ENCODE data around the gene GIMAP7. TPM values are rescaled to one million over a fixed set of nuclear protein-coding genes. Genes with fewer than 3 reads are reported as not detected.

Gene GIMAP7
- 16.0 TPM for total RNA-seq

DNA sequence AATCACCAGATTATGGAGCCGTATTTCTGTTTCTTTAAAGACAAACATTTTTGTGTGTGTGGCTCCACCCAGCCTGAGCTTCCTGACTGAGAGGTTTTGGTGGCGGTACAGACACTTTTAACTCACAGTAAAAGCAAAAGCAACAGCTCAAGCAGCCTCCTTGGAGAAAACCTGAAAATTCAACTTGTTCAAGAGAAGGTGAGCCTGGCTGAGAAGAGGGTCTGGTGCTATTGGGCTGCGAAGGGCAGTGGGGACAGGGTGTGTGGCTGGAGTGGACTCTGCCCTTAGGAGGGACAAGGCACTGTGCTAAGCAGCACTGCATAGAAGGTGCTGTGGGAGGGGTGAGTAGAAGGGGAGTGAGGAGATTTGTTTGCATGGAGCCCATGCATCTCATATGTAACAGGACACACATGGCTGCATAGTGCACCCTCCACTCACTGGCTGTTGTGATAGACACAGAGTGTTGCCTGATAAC lies at the start of gene GIMAP7:
TSS of gene GIMAP7 (plus strand) at position 125 of the 475 bp plus-strand sequence. CDS start 5,103 bp downstream, outside the sequence.
- Histone ChIP-seq H3K4me3 (peak within 1 kb of the TSS; percentile 30 to 46), H3K4me1 (no peaks in the 10 kb centered on the region), H3K27ac (peak within 1 kb of the TSS; percentile 66), H3K36me3 (no peaks in the 10 kb centered on the region), H3K27me3 (no peaks in the 10 kb centered on the region), H3K9me3 (no peaks in the 10 kb centered on the region)
- no peak for DNase-seq (ENCODE audit: extremely low spot score in 2 of 2)
- intact Hi-C loops (cut with DNase I), result no loop called here
- no peak for TF ChIP-seq POLR2AphosphoS5 (IDR thresholded peaks at IDR 0.05; ENCODE audit: insufficient read depth in 1 of 2, low read depth in 1 of 2)
- TF ChIP-seq POLR2A (IDR thresholded peaks at IDR 0.05), result no peak
- TF ChIP-seq, protein P1, sequence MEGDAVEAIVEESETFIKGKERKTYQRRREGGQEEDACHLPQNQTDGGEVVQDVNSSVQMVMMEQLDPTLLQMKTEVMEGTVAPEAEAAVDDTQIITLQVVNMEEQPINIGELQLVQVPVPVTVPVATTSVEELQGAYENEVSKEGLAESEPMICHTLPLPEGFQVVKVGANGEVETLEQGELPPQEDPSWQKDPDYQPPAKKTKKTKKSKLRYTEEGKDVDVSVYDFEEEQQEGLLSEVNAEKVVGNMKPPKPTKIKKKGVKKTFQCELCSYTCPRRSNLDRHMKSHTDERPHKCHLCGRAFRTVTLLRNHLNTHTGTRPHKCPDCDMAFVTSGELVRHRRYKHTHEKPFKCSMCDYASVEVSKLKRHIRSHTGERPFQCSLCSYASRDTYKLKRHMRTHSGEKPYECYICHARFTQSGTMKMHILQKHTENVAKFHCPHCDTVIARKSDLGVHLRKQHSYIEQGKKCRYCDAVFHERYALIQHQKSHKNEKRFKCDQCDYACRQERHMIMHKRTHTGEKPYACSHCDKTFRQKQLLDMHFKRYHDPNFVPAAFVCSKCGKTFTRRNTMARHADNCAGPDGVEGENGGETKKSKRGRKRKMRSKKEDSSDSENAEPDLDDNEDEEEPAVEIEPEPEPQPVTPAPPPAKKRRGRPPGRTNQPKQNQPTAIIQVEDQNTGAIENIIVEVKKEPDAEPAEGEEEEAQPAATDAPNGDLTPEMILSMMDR (IDR thresholded peaks at IDR 0.05), result no peak

DNA sequence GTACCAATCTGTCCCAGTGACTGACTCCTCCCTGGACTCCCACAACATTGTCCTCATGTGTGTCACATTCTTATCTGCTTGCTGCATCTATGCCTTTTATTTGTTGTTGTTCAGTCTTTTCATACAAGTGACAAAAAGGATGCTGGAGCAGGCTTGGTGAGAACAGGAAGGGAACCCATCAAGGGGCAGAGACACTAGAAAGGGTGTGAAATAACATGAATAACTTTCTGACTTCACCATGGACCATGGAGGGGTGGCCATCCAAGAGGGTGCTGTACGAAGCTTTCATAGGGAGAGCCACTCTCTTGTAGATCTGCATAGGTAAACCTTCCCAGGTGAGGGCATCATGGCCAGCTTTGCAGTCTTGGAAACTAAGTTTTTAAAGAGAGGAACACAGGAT lies 49.7 kb upstream of the GIMAP7 start:
- no peaks in the 10 kb centered on the region for H3K36me3 ChIP-seq
- intact Hi-C loops (cut with DNase I), result loop anchor here (1.0 kb wide), 1 partner anchor 42 kb away; no protein-coding TSS in a partner anchor
- H3K27me3 ChIP-seq, result no peaks in the 10 kb centered on the region
- DNase-seq (ENCODE audit: extremely low spot score in 2 of 2), result no peak
- H3K4me1 ChIP-seq, result no peaks in the 10 kb centered on the region
- no peaks in the 10 kb centered on the region for H3K9me3 ChIP-seq
- TF ChIP-seq, protein P1 (IDR thresholded peaks at IDR 0.05), result no peak
- TF ChIP-seq POLR2AphosphoS5 (IDR thresholded peaks at IDR 0.05; ENCODE audit: insufficient read depth in 1 of 2, low read depth in 1 of 2) (no peak), POLR2A (IDR thresholded peaks at IDR 0.05) (no peak)
- H3K4me3 ChIP-seq, result no peak overlapping the region
- no peak overlapping the region for H3K27ac ChIP-seq

DNA sequence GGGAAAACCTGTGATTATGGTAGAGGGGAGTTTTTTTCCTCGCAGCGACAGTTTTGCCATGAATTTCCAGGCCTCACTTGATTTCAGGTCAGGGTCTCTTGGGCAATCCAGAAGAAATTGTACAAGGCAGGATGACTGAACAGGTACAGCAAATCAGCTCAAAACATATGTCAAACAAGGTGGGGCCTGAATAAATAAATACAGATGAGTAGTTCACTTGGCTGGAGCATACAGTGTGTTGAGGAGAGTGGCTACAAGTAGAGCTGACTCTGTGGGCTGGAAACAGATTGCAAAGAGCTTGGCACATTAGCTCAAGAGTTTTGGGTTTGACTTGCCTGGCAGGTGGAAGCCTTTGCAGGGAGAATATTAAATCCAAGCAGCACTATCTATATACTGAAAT lies 49.3 kb upstream of the GIMAP7 start:
- H3K27ac ChIP-seq, result no peak overlapping the region
- H3K36me3 ChIP-seq, result no peaks in the 10 kb centered on the region
- no peaks in the 10 kb centered on the region for H3K27me3 ChIP-seq
- intact Hi-C loops (cut with DNase I), result no loop called here
- TF ChIP-seq POLR2AphosphoS5 (IDR thresholded peaks at IDR 0.05; ENCODE audit: insufficient read depth in 1 of 2, low read depth in 1 of 2), result no peak
- TF ChIP-seq, protein P1 (IDR thresholded peaks at IDR 0.05), result no peak
- TF ChIP-seq POLR2A (IDR thresholded peaks at IDR 0.05), result no peak
- H3K9me3 ChIP-seq, result no peaks in the 10 kb centered on the region
- no peak overlapping the region for H3K4me3 ChIP-seq
- H3K4me1 ChIP-seq, result no peaks in the 10 kb centered on the region
- no peak for DNase-seq (ENCODE audit: extremely low spot score in 2 of 2)

DNA sequence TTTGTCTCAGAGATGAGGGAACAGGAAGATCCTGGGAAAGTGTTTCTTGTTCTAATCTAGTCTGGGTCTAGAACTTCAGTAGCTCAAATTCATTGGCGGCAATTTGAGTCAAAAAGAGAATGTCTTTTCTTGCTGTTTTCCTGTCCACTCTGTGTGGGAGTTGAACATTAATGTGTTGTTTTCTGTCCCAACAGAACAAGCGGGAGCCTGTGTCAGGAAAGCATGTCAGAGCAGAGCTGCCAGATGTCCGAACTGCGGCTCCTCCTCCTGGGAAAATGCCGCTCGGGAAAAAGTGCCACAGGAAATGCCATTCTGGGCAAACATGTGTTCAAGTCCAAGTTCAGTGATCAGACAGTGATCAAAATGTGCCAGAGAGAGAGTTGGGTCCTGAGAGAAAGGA lies 48.2 kb upstream of the GIMAP7 start:
- TF ChIP-seq POLR2AphosphoS5 (IDR thresholded peaks at IDR 0.05; ENCODE audit: insufficient read depth in 1 of 2, low read depth in 1 of 2) (no peak), POLR2A (IDR thresholded peaks at IDR 0.05) (no peak)
- TF ChIP-seq, protein P1 (IDR thresholded peaks at IDR 0.05), result no peak
- no peak overlapping the region for H3K4me3 ChIP-seq

DNA sequence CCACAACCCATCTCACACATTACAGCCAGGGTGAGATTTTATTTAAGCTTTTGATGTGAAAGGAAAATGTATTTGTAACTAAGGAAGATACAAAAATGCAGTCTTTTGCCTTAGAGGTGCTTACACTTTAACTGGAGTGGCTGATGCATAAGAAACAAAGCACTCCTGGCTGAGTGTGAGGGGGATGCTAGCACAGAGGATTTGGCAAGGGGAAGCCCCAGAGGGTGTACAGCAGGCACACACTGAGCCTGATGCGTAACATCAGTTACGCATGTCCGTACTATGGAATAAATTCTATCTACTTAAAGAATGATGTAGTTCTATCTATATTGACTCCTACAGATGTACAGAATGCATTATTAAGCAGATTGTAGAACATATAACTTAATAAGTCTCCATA lies 46.4 kb upstream of the GIMAP7 start:
- Histone ChIP-seq H3K36me3 (no peaks in the 10 kb centered on the region), H3K4me3 (peak overlapping the region in 1 of 2 donors; percentile 11), H3K27ac (no peak overlapping the region), H3K9me3 (no peaks in the 10 kb centered on the region), H3K4me1 (no peaks in the 10 kb centered on the region), H3K27me3 (no peaks in the 10 kb centered on the region)
- TF ChIP-seq POLR2AphosphoS5 (IDR thresholded peaks at IDR 0.05; ENCODE audit: insufficient read depth in 1 of 2, low read depth in 1 of 2), result no peak
- TF ChIP-seq, protein P1 (IDR thresholded peaks at IDR 0.05), result no peak
- DNase-seq (ENCODE audit: extremely low spot score in 2 of 2), result no peak
- intact Hi-C loops (cut with DNase I), result no loop called here

More for the DNA sequence above, 48.2 kb upstream of the GIMAP7 start:
- H3K36me3 ChIP-seq, result no peaks in the 10 kb centered on the region
- no peaks in the 10 kb centered on the region for H3K4me1 ChIP-seq
- H3K9me3 ChIP-seq, result no peaks in the 10 kb centered on the region
- H3K27ac ChIP-seq, result no peak overlapping the region
- intact Hi-C loops (cut with DNase I), result no loop called here
- DNase-seq (ENCODE audit: extremely low spot score in 2 of 2), result no peak
- H3K27me3 ChIP-seq, result no peaks in the 10 kb centered on the region

Data from vagina (tissue), 2 donors.